GM13976 (cell line): ENCODE measurements around the gene TMCO4.

Source experiments
- DNase-seq: peaks from one replicate; pipeline ENCODE4 v3.0.0; 2012; ENCODE audit warnings: low spot score
- CTCF ChIP-seq: IDR thresholded peaks from 2 replicates; pipeline ENCODE4 v1.5.1; 2012; ENCODE audit warnings: borderline replicate concordance, mild to moderate bottlenecking; ENCODE audit not compliant: insufficient read depth; ENCODE audit errors: extremely low read depth, missing control alignments, control extremely low read depth
- in situ Hi-C: fragments of 300-500 bp; cut with MboI; formaldehyde crosslinking; loops from one replicate; pipeline ENCODE4 v1.12.0; 2022; ENCODE audit warnings: low sequenced_read_pairs, mixed read lengths, inconsistent platforms; ENCODE audit not compliant: unreplicated experiment

Gene TMCO4

GRCh38 chr1:19689085-19689757 lies 110.5 kb downstream of the TMCO4 start:
- in situ Hi-C loops, result no loop called here
- no peak for DNase-seq
- TF ChIP-seq CTCF, result no peak

- TF ChIP-seq CTCF, result no peak
- in situ Hi-C loops, result no loop called here
- DNase-seq, result no peak
Measured at GRCh38 chr1:19688041-19688842, 111.5 kb downstream of the TMCO4 start.

GRCh38 chr1:19687414-19687813 lies 112.3 kb downstream of the TMCO4 start:
- in situ Hi-C loops, result no loop called here
- DNase-seq, result no peak
- no peak for TF ChIP-seq CTCF

- DNase-seq, result no peak
- no peak for TF ChIP-seq CTCF
- in situ Hi-C loops, result no loop called here
Measured at GRCh38 chr1:19685994-19686393, 113.7 kb downstream of the TMCO4 start.

GRCh38 chr1:19684677-19685076 lies 115.0 kb downstream of the TMCO4 start:
- in situ Hi-C loops, result no loop called here
- no peak for DNase-seq
- TF ChIP-seq CTCF, result no peak

GRCh38 chr1:19683351-19683750 lies 116.4 kb downstream of the TMCO4 start:
- no peak for TF ChIP-seq CTCF
- DNase-seq, result no peak
- in situ Hi-C loops, result no loop called here
